HEK293T (cell line): ENCODE measurements around the gene DCDC2B.

Experiments used
- CTCF ChIA-PET: fragments of 350-600 bp; formaldehyde crosslinking; extraction: SDS; loops from one replicate; lab custom pipeline; 2021; ENCODE audit warnings: antibody characterized with exemption, inconsistent platforms; lab: Yijun Ruan, JAX
- POLR2A ChIA-PET: fragments of 350-600 bp; formaldehyde crosslinking; extraction: SDS; loops from one replicate; lab custom pipeline; 2020; ENCODE audit warnings: antibody characterized with exemption, inconsistent platforms; lab: Yijun Ruan, JAX
- DNase-seq: peaks from one replicate; pipeline ENCODE4 v3.0.0; 2012; ENCODE audit warnings: mixed read lengths; ENCODE audit errors: extremely low spot score
- ARNT ChIP-seq: fragments of 450-650 bp; IDR thresholded peaks from 2 replicates; pipeline ENCODE4 v1.6.1; 2017; ENCODE audit warnings: mild to moderate bottlenecking
- BHLHE40 ChIP-seq: fragments of 450-650 bp; IDR thresholded peaks from 2 replicates; pipeline ENCODE4 v1.6.1; 2016; ENCODE audit warnings: mild to moderate bottlenecking, moderate library complexity, borderline replicate concordance
- CTBP1 ChIP-seq: fragments of 450-650 bp; IDR thresholded peaks from 2 replicates; pipeline ENCODE4 v1.6.1; 2016; ENCODE audit warnings: borderline replicate concordance
- ELF4 ChIP-seq: fragments of 450-650 bp; IDR thresholded peaks from 2 replicates; pipeline ENCODE4 v1.6.1; 2017; ENCODE audit warnings: antibody characterized with exemption
- FOXA1 ChIP-seq: fragments of 450-650 bp; IDR thresholded peaks from 2 replicates; pipeline ENCODE4 v1.6.1; 2016; ENCODE audit warnings: mild to moderate bottlenecking
- FOXK2 ChIP-seq: fragments of 450-650 bp; IDR thresholded peaks from 2 replicates; pipeline ENCODE4 v1.6.1; 2016; ENCODE audit warnings: mild to moderate bottlenecking
- FOXM1 ChIP-seq: fragments of 450-650 bp; IDR thresholded peaks from 2 replicates; pipeline ENCODE4 v1.6.1; 2017; ENCODE audit warnings: mild to moderate bottlenecking, borderline replicate concordance
- HDGF ChIP-seq: fragments of 450-650 bp; IDR thresholded peaks from 2 replicates; pipeline ENCODE4 v1.6.1; 2017; ENCODE audit warnings: antibody characterized with exemption, borderline replicate concordance
- L3MBTL2 ChIP-seq: fragments of 450-650 bp; conservative IDR thresholded peaks from 2 replicates; pipeline ENCODE4 v1.6.1; 2016; ENCODE audit warnings: mild to moderate bottlenecking
- LEF1 ChIP-seq: fragments of 450-650 bp; IDR thresholded peaks from 2 replicates; pipeline ENCODE4 v1.6.1; 2017; ENCODE audit warnings: mild to moderate bottlenecking, borderline replicate concordance
- NFRKB ChIP-seq: fragments of 450-650 bp; IDR thresholded peaks from 2 replicates; pipeline ENCODE4 v1.6.1; 2016; ENCODE audit warnings: mild to moderate bottlenecking, moderate library complexity
- SP1 ChIP-seq: fragments of 450-650 bp; IDR thresholded peaks from 2 replicates; pipeline ENCODE4 v1.6.1; 2017
- SUZ12 ChIP-seq: fragments of 450-650 bp; IDR thresholded peaks from 2 replicates; pipeline ENCODE4 v1.6.1; 2016; ENCODE audit warnings: mild to moderate bottlenecking
- TARDBP ChIP-seq: fragments of 450-650 bp; IDR thresholded peaks from 2 replicates; pipeline ENCODE4 v1.6.1; 2016
- ZNF384 ChIP-seq: fragments of 450-650 bp; IDR thresholded peaks from 2 replicates; pipeline ENCODE4 v1.6.1; 2016
- TF ChIP-seq, protein P1 (sequence below): fragments of 450-650 bp; IDR thresholded peaks from 2 replicates; pipeline ENCODE4 v1.6.1; 2016

The DCDC2B gene

DNA sequence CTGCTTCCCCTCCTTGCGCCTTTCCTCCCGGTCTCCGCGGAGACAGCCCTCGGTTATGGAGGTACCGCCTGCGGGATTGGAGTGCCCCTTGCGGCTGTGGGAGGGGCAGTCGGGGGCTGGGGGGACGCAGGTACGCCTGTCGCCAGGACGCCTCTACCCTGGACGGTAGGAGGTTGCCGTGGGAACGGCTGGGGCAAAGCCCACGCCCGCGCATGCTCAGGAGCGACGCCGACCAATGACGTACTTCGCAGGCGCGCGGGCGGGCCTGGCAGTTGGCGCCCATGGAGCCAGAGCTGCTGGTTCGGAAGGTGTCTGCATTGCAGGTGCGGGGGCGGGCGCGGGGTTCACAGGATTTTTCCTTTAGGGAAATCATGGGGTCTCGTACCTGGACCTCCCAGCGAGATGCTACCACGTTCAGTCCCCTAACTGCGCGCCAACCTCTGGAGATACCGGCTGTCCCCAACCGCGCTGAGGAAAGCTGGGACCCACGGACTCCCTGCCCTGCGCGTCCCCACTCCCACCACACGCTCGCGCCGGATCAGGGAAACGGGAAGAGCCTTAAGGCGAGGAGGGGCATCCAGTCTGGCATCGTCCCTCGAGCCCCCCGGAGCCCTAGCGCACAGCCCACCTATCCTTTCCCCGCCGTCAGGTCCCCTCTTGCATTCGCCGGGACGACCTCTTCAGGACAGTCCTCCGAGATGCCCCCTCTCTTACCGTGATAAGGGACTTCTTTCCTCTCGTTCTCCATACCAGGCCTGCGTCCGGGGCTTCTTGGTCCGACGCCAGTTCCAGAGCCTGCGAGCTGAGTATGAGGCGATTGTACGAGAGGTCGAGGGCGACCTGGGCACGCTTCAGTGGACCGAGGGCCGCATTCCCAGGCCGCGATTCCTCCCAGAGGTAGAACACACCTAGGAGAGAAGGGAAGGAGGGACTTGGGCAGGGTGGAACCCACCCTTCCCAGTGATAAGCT, 3.2 kb upstream of the DCDC2B start, which contains the start of gene IQCC:
IQCC (plus strand) TSS at position 271 of the 970 bp plus-strand sequence; CDS start at position 282, 11 bp downstream.
- peak; percentile 99 for DNase-seq
- POLR2A ChIA-PET: interaction anchor here (0.6 to 2.2 kb wide), 11 partner anchors 10 to 145 kb away, joined by 3 to 21 read pairs (median 3); partner anchors contain the start of genes EIF3I, TMEM234 and TXLNA
- TF ChIP-seq HDGF: no peak
- TF ChIP-seq FOXK2: no peak
- peak; percentile 55; the same call in 1 of the 2 replicates for TF ChIP-seq L3MBTL2
- TF ChIP-seq FOXM1: no peak
- TF ChIP-seq ZNF384: no peak
- no peak for TF ChIP-seq SP1
- TF ChIP-seq BHLHE40: no peak
- no peak for TF ChIP-seq FOXA1
- no peak for TF ChIP-seq ARNT
- TF ChIP-seq ELF4: peak; percentile 25; the same call in 1 of the 2 replicates
- no peak for TF ChIP-seq NFRKB
- CTCF ChIA-PET: interaction anchor here (0.6 to 1.3 kb wide), 4 partner anchors 10 to 228 kb away, joined by 3 read pairs; no protein-coding TSS in a partner anchor

DNA sequence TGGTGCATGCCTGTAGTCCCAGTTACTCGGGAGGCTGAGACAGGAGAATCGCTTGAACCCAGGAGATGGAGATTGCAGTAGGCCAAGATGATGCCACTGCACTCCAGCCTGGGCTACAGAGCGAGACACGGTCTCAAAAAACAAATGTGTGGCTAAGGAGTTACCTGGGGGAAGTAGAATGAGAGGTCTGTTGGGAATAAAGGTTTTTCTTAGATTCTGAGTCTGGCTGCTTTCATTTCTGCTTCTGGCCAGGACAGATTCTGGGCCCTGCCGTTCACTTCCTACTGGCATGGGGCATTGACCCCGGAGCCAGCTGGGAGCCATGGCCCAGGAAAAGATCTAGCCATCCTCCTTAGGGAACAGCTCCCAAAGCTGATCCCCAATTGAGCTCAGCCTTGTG, 420 bp upstream of the DCDC2B start:
- POLR2A ChIA-PET: interaction anchor here (1.1 to 1.4 kb wide), 2 partner anchors 8 to 14 kb away, joined by 3 to 5 read pairs; partner anchors contain the start of genes CCDC28B, EIF3I and TMEM234

DNA sequence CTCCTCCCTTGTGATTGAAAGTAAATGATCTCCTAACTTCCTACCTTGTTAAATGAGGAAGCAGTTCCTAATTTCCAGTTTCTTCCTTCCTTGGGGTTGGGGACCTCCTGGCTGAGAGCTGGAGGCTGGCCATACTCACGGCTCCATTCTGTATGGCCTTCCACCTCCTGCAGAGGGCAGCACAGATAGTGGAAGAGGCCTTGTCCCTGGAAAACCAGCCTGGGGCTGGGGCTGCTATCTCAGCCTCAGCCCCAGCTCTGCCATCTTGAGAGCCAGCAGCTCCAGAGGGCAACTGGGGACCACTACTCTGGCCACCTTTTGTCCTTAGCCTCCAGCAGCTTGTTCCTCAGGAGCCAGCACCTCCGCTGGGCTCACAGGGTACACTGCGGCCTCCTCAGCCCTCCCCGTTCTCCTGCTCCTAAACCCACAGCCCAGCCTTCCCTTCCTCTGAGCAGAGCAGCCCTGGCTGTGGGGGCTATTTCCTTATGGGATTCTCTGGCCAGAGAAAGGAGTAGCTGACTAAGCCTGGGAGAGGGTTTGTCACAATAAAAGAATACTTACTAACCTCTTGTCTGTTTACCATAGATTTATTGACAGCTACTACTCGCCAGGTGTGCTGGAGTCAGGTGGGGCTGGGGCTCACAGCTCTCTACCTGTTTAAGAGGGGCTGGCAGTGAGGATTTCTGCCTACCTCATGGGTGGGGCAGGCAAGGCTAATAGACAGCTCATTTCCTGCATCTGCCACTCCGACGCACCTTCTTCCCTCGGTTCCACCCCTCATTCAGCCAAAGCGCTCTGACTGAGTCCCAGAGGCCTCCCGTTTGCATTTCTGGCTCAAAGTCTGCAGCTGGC, 7.0 kb downstream of the DCDC2B start:
- peak; percentile 87 for DNase-seq
- ChIA-PET POLR2A (interaction anchor here (0.9 to 3.0 kb wide), 9 partner anchors 10 to 143 kb away, joined by 3 to 21 read pairs (median 3); partner anchors contain the start of genes CCDC28B, IQCC, TMEM39B and TXLNA), CTCF (interaction anchor here (0.5 to 1.7 kb wide), 20 partner anchors 8 to 370 kb away, joined by 3 to 7 read pairs (median 4); partner anchors contain the start of genes CCDC28B, IQCC and TXLNA)
- TF ChIP-seq HDGF (0 out of 2 replicates have a peak, but pooled peaks have one; percentile 12), BHLHE40 (no peak)

More for the DNA sequence above, 420 bp upstream of the DCDC2B start:
- CTCF ChIA-PET: interaction anchor here (0.9 kb wide), 1 partner anchor 40 kb away, joined by 3 read pairs; no protein-coding TSS in a partner anchor
- no peak for DNase-seq
- no peak for TF ChIP-seq NFRKB
- no peak for TF ChIP-seq SUZ12
- no peak for TF ChIP-seq HDGF
- TF ChIP-seq BHLHE40: no peak
- TF ChIP-seq CTBP1: no peak
- no peak for TF ChIP-seq L3MBTL2
- no peak for TF ChIP-seq ZNF384
- no peak for TF ChIP-seq LEF1
- TF ChIP-seq SP1: no peak

DNA sequence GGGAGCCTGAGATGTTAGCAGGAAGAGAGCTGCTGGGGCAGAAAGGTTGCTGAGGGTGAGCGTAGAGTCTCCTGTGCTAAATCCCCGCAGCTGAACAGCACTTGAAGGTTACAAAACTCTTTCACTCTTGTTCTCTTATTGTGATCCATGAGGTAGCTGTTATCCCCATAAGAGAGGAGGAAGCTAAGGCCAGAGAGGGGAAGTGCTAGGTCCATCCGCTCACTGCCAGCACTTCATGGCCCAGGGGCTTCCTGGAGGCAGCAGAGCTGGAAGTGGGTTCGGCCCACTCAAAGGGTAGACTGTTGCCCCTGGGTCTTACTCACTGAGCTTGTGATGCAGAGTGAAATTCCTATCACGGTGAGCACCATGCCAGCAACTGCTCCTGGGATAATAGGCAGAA, 7.7 kb downstream of the DCDC2B start:
- TF ChIP-seq TARDBP (no peak), SP1 (no peak), CTBP1 (no peak), SUZ12 (no peak), ZNF384 (no peak), FOXK2 (no peak), NFRKB (no peak), ELF4 (no peak), ARNT (no peak), BHLHE40 (no peak), LEF1 (no peak), FOXA1 (no peak), HDGF (no peak), L3MBTL2 (no peak), FOXM1 (no peak)
- TF ChIP-seq, protein P1, sequence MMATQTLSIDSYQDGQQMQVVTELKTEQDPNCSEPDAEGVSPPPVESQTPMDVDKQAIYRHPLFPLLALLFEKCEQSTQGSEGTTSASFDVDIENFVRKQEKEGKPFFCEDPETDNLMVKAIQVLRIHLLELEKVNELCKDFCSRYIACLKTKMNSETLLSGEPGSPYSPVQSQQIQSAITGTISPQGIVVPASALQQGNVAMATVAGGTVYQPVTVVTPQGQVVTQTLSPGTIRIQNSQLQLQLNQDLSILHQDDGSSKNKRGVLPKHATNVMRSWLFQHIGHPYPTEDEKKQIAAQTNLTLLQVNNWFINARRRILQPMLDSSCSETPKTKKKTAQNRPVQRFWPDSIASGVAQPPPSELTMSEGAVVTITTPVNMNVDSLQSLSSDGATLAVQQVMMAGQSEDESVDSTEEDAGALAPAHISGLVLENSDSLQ: no peak
- ChIA-PET CTCF (interaction anchor here (0.8 to 1.7 kb wide), 10 partner anchors 9 to 197 kb away, joined by 3 to 7 read pairs (median 4); partner anchors contain the start of genes CCDC28B, IQCC and TXLNA), POLR2A (interaction anchor here (1.0 to 3.0 kb wide), 7 partner anchors 10 to 37 kb away, joined by 3 to 21 read pairs (median 3); partner anchors contain the start of genes IQCC and TXLNA)
- no peak for DNase-seq

DNA sequence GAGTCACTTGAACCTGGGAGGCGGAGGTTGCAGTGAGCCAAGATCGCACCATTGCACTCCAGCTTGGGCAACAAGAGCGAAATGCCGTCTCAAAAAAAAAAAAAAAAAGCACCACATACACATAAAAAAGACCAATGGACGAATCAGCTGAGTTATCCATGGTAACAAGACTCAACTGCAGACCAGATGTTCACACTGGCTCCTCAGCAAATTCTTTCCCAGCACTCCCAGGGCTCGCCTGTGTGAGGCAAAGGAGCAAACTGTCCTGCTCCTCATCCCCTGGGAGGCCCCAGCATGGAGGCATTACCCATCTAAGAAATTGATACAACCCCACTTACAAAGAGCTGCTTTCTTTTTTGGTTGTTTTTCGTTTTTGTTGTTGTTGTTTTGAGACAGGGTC, 10.1 kb downstream of the DCDC2B start:
- CTCF ChIA-PET: no interaction called here
- no peak for DNase-seq
- no peak for TF ChIP-seq FOXM1
- no peak for TF ChIP-seq NFRKB
- TF ChIP-seq FOXA1: no peak
- no peak for TF ChIP-seq CTBP1
- TF ChIP-seq, protein P1: no peak
- TF ChIP-seq HDGF: no peak
- no peak for TF ChIP-seq L3MBTL2
- no peak for TF ChIP-seq BHLHE40
- no peak for TF ChIP-seq SP1
- no peak for TF ChIP-seq TARDBP
- TF ChIP-seq SUZ12: no peak
- TF ChIP-seq ZNF384: no peak
- no peak for TF ChIP-seq ARNT
- no peak for TF ChIP-seq ELF4
- no peak for TF ChIP-seq LEF1
- no peak for TF ChIP-seq FOXK2
- POLR2A ChIA-PET: interaction anchor here (3.4 kb wide), 1 partner anchor 13 kb away, joined by 10 read pairs; the partner anchor contains the start of gene IQCC
